Measurements from ENCODE around the gene OTOGL.

OTOGL gene

GRCh38 chr12:80411787-80412186, 312.4 kb downstream of the OTOGL start:
- DNase-seq (ENCODE audit: insufficient read length, low spot score) (no peak), FAIRE-seq (no peak)
- no peak for TF ChIP-seq CTCF (IDR thresholded peaks at IDR 0.05; ENCODE audit: insufficient read depth, missing control alignments)

- peak; percentile 81 for FAIRE-seq
- DNase-seq (ENCODE audit: insufficient read length, low spot score) = no peak
- peak; percentile 91 for TF ChIP-seq CTCF (IDR thresholded peaks at IDR 0.05; ENCODE audit: insufficient read depth, missing control alignments)
These were observed 313.1 kb downstream of the OTOGL start for GRCh38 chr12:80412343-80412953.

- no peak for FAIRE-seq
- no peak for TF ChIP-seq CTCF (IDR thresholded peaks at IDR 0.05; ENCODE audit: insufficient read depth, missing control alignments)
- DNase-seq (ENCODE audit: insufficient read length, low spot score) = no peak
These were observed 314.1 kb downstream of the OTOGL start for GRCh38 chr12:80413462-80413861.

GRCh38 chr12:80415466-80415865, 316.1 kb downstream of the OTOGL start:
- TF ChIP-seq CTCF (IDR thresholded peaks at IDR 0.05; ENCODE audit: insufficient read depth, missing control alignments) = no peak
- DNase-seq (ENCODE audit: insufficient read length, low spot score) (no peak), FAIRE-seq (no peak)

- FAIRE-seq (no peak), DNase-seq (ENCODE audit: insufficient read length, low spot score) (no peak)
- no peak for TF ChIP-seq CTCF (IDR thresholded peaks at IDR 0.05; ENCODE audit: insufficient read depth, missing control alignments)
These were observed 320.3 kb downstream of the OTOGL start for GRCh38 chr12:80419644-80420043.

GRCh38 chr12:80420075-80420474, 320.7 kb downstream of the OTOGL start:
- no peak for DNase-seq (ENCODE audit: insufficient read length, low spot score)
- no peak for FAIRE-seq
- TF ChIP-seq CTCF (IDR thresholded peaks at IDR 0.05; ENCODE audit: insufficient read depth, missing control alignments) = no peak

GRCh38 chr12:80422550-80422949, 323.2 kb downstream of the OTOGL start:
- DNase-seq (ENCODE audit: insufficient read length, low spot score) = no peak

More at GRCh38 chr12:80422550-80422949, 323.2 kb downstream of the OTOGL start:
- FAIRE-seq = no peak
- no peak for TF ChIP-seq CTCF (IDR thresholded peaks at IDR 0.05; ENCODE audit: insufficient read depth, missing control alignments)

Measured in D721Med (cell line).